Muscle layer of colon (tissue), 2 donors: ENCODE data around the gene YAF2.
"Not testable (repeated sequence)": the region's sequence is repeated elsewhere in the genome, so short reads cannot be mapped to it uniquely, and the experiment has no call there.

Experiments used
- H3K27ac ChIP-seq: one replicate; pipeline ENCODE4 v1.7.0; 2013; ENCODE audit warnings: low read depth, mild to moderate bottlenecking, low read length, moderate library complexity
- H3K27me3 ChIP-seq, 2 donors: one replicate each; pipeline ENCODE4 v1.7.0; 2013; ENCODE audit warnings: low read length in 2 of 2, mild to moderate bottlenecking in 2 of 2; ENCODE audit not compliant: insufficient read depth in 2 of 2, control insufficient read depth in 1 of 2
- H3K36me3 ChIP-seq: one replicate; pipeline ENCODE4 v1.7.0; 2013; ENCODE audit warnings: mild to moderate bottlenecking, low read length; ENCODE audit not compliant: insufficient read depth
- H3K4me1 ChIP-seq: one replicate; pipeline ENCODE4 v1.7.0; 2013; ENCODE audit warnings: mild to moderate bottlenecking, low read length; ENCODE audit not compliant: insufficient read depth
- H3K4me3 ChIP-seq, 2 donors: one replicate each; pipeline ENCODE4 v1.7.0; 2013; ENCODE audit warnings: low read length in 2 of 2, low read depth in 1 of 2, mild to moderate bottlenecking in 1 of 2, moderate library complexity in 1 of 2
- H3K9ac ChIP-seq: one replicate; pipeline ENCODE4 v1.7.0; 2013; ENCODE audit warnings: low read length
- H3K9me3 ChIP-seq: one replicate; pipeline ENCODE4 v1.7.0; 2013; ENCODE audit warnings: mild to moderate bottlenecking, low read length
- donor health status: abdominal sarcoma.
- donor health status: Adenocarcinoma of cecum.

Gene YAF2

GRCh38 chr12:42217656-42218055, 20.4 kb downstream of the YAF2 start:
- H3K4me1 ChIP-seq = peaks cover 13% of the 10 kb centered on the region
- H3K27ac ChIP-seq = no peak overlapping the region
- H3K9ac ChIP-seq = no peak overlapping the region
- H3K27me3 ChIP-seq = no peaks in the 10 kb centered on the region
- no peaks in the 10 kb centered on the region for H3K36me3 ChIP-seq
- no peak overlapping the region for H3K4me3 ChIP-seq
- no peaks in the 10 kb centered on the region for H3K9me3 ChIP-seq

DNA sequence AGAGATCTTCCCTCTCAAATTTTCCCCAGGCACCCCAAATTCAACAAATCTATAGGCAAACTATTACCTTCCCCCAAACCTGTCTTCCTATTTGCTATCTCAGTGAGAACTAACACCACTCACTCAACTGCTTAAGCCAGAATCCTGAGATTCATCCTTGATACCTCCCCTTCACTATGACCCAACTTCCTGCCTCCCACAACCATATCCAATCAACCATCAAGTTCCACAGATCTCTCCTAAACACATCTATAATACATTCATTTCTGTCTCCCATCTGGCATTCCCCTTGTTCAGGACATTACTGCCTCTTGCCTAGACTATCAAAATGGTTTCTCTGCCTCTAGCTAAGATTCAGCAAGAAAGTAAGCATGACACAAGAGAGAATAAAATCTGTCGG, 21.3 kb downstream of the YAF2 start:
- Histone ChIP-seq H3K27me3 (no peaks in the 10 kb centered on the region), H3K36me3 (no peaks in the 10 kb centered on the region), H3K9ac (no peak overlapping the region), H3K9me3 (no peaks in the 10 kb centered on the region), H3K4me3 (no peak overlapping the region), H3K27ac (no peak overlapping the region), H3K4me1 (peaks cover 13% of the 10 kb centered on the region)

- not testable (repeated sequence) for H3K9ac ChIP-seq, H3K27me3 ChIP-seq, H3K9me3 ChIP-seq, H3K4me3 ChIP-seq, H3K36me3 ChIP-seq, H3K27ac ChIP-seq
- peaks cover 13% of the 10 kb centered on the region for H3K4me1 ChIP-seq
Measured at GRCh38 chr12:42215759-42216158, 22.3 kb downstream of the YAF2 start.

GRCh38 chr12:42213954-42214426, 24.1 kb downstream of the YAF2 start:
- Histone ChIP-seq H3K27me3 (no peaks in the 10 kb centered on the region), H3K4me1 (peaks cover 13% of the 10 kb centered on the region), H3K27ac (no peak overlapping the region), H3K36me3 (peaks cover 6% of the 10 kb centered on the region), H3K9ac (no peak overlapping the region), H3K4me3 (no peak overlapping the region), H3K9me3 (no peaks in the 10 kb centered on the region)

DNA sequence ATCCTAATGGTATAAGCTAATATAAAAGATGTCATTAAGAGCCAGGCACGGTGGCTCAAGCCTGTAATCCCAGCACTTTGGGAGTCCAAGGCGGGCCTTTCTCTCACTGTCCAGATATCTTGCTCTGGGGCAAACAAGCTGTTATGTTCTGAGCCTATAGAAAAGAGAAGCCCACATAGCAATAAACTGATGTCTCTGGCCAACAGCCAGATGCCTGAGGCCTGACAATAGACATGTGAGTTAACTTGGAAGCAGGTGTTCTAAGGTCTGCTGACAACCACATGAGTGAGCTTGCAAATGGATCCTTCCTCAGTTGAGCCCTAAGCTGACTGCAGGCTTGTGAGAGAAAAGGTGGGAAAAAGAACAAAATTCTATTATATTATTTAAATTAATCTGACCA, 25.0 kb downstream of the YAF2 start:
- Histone ChIP-seq H3K36me3 (peaks cover 6% of the 10 kb centered on the region), H3K9me3 (no peaks in the 10 kb centered on the region), H3K27ac (no peak overlapping the region), H3K4me1 (peaks cover 10% of the 10 kb centered on the region), H3K27me3 (no peaks in the 10 kb centered on the region), H3K9ac (no peak overlapping the region), H3K4me3 (no peak overlapping the region)

DNA sequence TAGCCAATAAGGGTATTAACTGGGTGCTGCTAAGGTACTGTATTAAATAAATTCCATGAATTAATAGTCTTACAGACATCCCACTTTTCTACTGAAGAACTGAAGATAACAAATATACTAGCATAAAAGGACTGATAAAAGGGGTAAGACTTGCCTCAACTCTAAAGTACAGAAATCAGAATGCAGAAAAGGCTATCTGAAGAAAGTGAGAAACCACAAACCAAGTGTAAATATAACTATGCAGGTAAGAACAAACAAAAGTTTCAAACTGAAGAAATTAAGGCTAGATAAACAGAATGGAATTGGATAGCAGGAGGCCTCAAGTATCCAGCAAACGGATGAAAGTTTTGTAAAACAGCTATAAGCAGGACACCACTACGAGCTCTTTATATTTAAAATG, 29.5 kb downstream of the YAF2 start:
- Histone ChIP-seq H3K27me3 (no peaks in the 10 kb centered on the region), H3K27ac (no peak overlapping the region), H3K4me3 (no peak overlapping the region), H3K9ac (no peak overlapping the region), H3K36me3 (peaks cover 6% of the 10 kb centered on the region), H3K4me1 (no peaks in the 10 kb centered on the region), H3K9me3 (no peaks in the 10 kb centered on the region)

- Histone ChIP-seq H3K4me1 (no peaks in the 10 kb centered on the region), H3K36me3 (no peaks in the 10 kb centered on the region), H3K9me3 (no peaks in the 10 kb centered on the region), H3K27ac (no peak overlapping the region), H3K4me3 (no peak overlapping the region), H3K27me3 (no peaks in the 10 kb centered on the region), H3K9ac (no peak overlapping the region)
Measured at GRCh38 chr12:42204819-42205218, 33.2 kb downstream of the YAF2 start.

DNA sequence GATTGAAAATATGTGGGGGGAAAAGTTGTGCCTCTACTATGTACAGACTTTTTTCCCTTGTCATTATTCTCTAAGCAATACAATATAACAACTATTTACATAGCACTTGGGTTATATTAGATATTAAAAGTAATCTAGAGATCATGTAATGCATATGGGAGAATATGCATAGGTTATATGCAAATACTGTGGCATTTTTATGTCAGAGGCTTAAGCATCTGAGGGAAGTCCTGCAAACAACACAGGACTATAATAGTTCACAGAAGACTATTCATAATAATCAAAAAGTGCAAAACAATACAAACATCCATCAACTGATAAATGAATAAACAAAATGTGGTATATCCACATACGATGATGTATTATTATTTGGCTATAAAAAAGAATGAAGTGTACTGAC, 33.7 kb downstream of the YAF2 start:
- Histone ChIP-seq H3K36me3 (no peaks in the 10 kb centered on the region), H3K9me3 (no peaks in the 10 kb centered on the region), H3K4me1 (no peaks in the 10 kb centered on the region), H3K27ac (no peak overlapping the region), H3K27me3 (no peaks in the 10 kb centered on the region), H3K4me3 (no peak overlapping the region), H3K9ac (no peak overlapping the region)

GRCh38 chr12:42201063-42201462, 37.0 kb downstream of the YAF2 start:
- H3K36me3 ChIP-seq = no peaks in the 10 kb centered on the region
- H3K9me3 ChIP-seq = no peaks in the 10 kb centered on the region
- H3K4me1 ChIP-seq = no peaks in the 10 kb centered on the region

GRCh38 chr12:42199007-42199406, 39.0 kb downstream of the YAF2 start:
- Histone ChIP-seq H3K9ac (no peak overlapping the region), H3K4me1 (no peaks in the 10 kb centered on the region), H3K27ac (no peak overlapping the region), H3K4me3 (no peak overlapping the region), H3K36me3 (no peaks in the 10 kb centered on the region), H3K9me3 (no peaks in the 10 kb centered on the region), H3K27me3 (no peaks in the 10 kb centered on the region)

More at GRCh38 chr12:42201063-42201462, 37.0 kb downstream of the YAF2 start:
- H3K27ac ChIP-seq = no peak overlapping the region
- H3K9ac ChIP-seq = no peak overlapping the region
- H3K27me3 ChIP-seq = no peaks in the 10 kb centered on the region
- H3K4me3 ChIP-seq = no peak overlapping the region

- H3K27me3 ChIP-seq = no peaks in the 10 kb centered on the region
- H3K4me1 ChIP-seq = no peaks in the 10 kb centered on the region
- no peak overlapping the region for H3K4me3 ChIP-seq
- no peak overlapping the region for H3K27ac ChIP-seq
- no peak overlapping the region for H3K9ac ChIP-seq
- H3K36me3 ChIP-seq = no peaks in the 10 kb centered on the region
- no peaks in the 10 kb centered on the region for H3K9me3 ChIP-seq
Measured at GRCh38 chr12:42196723-42197603, 41.1 kb downstream of the YAF2 start.

GRCh38 chr12:42192686-42193085, 45.4 kb downstream of the YAF2 start:
- no peak overlapping the region for H3K4me3 ChIP-seq
- no peak overlapping the region for H3K27ac ChIP-seq
- H3K9ac ChIP-seq = no peak overlapping the region
- H3K27me3 ChIP-seq = no peaks in the 10 kb centered on the region
- H3K4me1 ChIP-seq = no peaks in the 10 kb centered on the region
- H3K36me3 ChIP-seq = no peaks in the 10 kb centered on the region
- no peaks in the 10 kb centered on the region for H3K9me3 ChIP-seq
